ENCODE measurements around the gene PPP1R16B.

PPP1R16B gene

DNA sequence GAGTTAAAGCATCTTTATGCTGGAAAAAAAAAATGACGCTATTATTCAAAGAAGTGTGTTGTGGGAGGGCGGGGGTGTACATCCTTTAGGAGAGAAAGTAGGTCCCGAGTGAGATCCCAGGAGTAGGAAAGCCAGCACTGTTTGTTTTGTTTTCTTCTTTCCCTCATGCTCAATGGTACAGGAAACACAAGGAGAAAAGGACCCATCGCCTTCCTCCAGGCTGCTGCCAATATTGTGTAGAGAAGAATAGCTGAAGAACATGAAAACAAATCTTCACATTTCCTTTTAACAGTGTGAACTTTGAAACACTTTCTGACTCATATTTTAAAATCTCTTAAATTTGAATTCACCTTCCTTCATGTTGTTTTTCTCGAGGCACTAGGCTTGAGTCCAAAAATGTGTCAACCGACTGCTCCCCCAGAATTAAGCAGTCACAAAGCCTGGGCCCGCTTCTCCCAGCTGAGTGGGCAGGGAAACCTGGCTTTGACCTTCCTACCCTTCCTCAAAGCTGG, 22.3 kb downstream of the PPP1R16B start:
- no peak for DNase-seq (ENCODE audit: low read depth in 2 of 2)

DNA sequence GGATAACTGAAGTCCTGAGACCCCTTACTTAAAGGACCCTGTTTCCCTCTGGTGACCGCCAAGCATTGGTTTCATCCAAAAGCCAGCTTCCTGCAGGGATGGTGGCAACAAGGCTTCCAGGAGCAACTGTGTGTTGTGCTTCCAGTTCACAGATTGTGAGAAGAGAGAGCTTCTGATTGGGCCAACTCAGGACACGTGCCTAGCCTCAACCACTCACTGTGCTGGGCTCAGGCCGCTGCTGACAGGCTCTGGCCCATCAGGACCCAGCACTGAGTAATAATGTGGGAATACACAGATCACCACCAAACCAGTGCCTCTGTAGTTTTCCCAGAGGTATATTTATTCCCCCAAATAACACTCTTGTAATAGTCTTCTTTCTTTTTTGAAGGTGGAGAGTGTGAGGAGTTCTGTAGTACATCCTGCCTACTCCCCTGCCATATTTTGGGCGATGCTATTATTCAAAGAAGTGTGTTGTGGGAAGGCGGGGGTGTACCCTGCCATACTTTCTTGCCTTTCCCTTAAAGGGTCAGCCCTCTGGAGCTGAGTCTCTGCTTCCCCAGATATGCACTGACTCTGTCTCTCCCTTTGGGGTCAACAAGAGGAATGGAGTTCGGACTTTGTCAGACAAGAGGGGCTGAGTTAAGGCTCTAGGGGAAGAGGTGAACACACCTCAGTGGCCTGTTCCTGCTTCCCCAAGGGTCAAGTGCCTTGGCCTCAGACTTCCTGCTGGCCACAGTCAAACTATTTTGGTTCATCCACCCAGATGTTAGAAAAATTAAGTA, 23.2 kb downstream of the PPP1R16B start:
- DNase-seq (ENCODE audit: low read depth in 2 of 2) = no peak

- DNase-seq (ENCODE audit: low read depth in 2 of 2) = no peak
Measured at GRCh38 chr20:38829296-38829875, 23.9 kb downstream of the PPP1R16B start.

GRCh38 chr20:38830356-38830755, 24.9 kb downstream of the PPP1R16B start:
- DNase-seq (ENCODE audit: low read depth in 2 of 2) = no peak

DNA sequence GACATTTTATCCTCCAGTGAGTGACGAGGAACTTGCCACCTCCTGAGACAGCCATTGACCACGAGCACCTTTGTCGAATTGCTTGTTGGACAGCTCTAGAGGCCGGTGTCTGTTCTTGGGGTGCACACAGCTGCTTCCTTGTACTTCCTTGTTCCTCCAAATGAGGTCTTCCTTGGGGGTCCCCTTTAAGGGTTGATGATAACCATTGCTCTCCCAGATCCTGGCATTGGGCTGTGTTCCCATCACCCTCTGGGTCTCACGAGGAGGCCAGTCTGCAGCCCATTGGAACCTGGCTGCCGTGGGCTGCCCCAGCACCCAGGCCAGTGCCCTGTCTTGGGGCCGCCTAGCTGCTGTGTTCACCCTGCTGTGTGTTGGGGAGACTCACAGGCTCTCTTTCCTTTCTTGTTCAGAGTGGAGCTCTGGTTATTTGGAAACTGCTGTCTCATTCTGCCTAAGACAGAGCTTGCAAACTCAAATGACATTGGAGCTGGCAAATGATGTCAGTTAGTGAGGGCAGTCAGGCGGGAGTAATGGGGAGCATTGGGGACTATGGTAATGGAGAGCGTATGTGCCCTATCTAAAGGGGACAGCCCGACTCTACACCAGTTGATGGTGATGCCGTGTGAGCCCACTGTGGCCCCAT, 25.7 kb downstream of the PPP1R16B start:
- DNase-seq (ENCODE audit: low read depth in 2 of 2) = no peak

DNA sequence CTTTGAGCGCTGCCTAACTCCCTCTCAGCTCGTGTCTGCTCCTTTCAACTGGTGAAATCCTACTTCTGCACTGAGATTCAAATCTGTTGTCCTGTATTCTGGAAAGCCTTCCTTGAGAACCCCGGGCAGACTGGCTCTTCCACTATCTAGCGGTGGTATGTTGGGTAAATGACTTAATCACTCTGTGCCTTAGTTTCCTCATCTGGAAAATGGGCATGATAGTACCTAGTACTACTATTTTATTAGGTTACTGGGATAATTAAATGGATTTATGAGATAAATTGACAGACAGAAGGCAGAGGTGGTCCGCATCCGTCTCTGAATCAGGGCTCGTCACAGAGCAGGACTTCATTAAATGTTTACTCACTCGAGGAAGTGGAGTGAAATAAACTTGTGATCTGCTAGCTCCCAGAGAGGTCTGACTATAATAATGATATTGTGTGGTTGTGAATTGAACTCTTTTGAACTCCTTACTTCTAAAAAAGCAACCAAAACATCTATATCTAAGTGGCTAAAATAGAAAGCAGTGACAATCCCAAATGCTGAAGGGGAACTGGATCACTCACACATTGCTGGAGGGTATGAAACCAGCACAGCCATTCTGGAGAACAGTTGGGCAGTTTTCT, 26.6 kb downstream of the PPP1R16B start:
- no peak for DNase-seq (ENCODE audit: low read depth in 2 of 2)

- no peak for DNase-seq (ENCODE audit: low read depth in 2 of 2)
Measured at GRCh38 chr20:38833154-38833856, 27.8 kb downstream of the PPP1R16B start.

GRCh38 chr20:38833857-38834164, 28.3 kb downstream of the PPP1R16B start:
- DNase-seq (ENCODE audit: low read depth in 2 of 2) = no peak

GRCh38 chr20:38834868-38835267, 29.4 kb downstream of the PPP1R16B start:
- no peak for DNase-seq (ENCODE audit: low read depth in 2 of 2)

GRCh38 chr20:38835792-38836191, 30.3 kb downstream of the PPP1R16B start:
- DNase-seq (ENCODE audit: low read depth in 2 of 2) = no peak

- DNase-seq (ENCODE audit: low read depth in 2 of 2) = no peak
Measured at GRCh38 chr20:38836991-38837390, 31.5 kb downstream of the PPP1R16B start.

DNA sequence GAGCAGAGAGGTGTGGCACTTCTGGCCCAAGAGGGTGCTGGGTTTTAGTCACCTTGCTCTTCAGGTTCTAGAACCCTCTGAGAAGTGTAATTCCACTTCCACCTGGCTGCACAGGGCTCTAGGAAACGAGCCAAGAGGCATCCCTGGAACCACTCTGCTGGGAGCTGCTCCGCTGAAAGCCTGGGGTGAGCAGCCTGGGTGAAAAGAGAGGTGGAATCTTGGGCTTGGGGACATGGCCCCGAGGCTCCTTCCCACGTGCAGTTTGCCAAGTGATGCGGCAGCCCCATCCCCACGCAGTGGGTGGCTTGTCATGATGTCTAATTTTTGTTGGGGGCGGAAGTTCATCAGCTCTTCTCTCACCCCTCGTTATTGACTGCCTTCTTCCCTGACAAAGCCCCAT, 32.8 kb downstream of the PPP1R16B start:
- DNase-seq (ENCODE audit: low read depth in 2 of 2) = no peak

GRCh38 chr20:38839563-38839962, 34.1 kb downstream of the PPP1R16B start:
- DNase-seq (ENCODE audit: low read depth in 2 of 2) = no peak

DNA sequence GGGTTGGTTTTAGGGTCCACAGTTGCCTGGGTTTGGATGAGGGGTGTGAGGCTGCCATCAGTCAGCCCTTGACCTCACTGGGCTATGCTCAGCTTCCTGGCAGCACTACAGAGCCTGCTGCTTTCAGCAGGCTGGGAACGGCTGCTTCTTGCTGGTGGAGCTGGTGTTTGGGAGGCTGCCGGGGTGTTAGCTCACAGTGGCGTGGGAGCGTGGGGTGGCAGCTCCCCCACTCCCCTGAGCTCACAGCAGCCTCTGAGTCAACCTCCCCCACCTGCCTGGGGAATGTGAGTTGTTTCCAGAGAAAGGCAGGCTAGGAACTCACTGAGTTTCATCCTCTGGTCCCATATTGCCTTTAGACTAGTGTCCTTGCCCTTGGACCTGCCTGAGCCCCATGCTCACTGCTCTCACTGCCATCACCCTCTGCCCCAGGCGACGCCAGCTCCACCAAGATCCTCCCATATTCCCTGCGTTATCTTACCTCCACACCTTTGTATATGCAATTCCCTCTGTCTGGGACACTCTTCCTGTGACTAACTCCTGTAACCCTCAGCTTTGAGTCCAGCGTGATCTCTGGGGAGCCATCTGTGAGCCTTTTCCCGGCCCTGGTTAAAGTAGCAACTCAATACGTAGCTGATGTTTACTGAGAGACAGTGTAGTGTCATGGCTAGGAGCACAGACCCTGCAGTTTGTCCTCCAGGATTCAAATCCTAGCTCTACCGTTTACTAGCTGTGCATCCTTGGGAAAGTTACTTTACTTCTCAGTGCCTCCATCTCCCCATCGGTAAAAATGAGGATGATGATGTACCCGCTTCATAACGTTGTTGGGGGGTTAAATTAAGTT, 34.8 kb downstream of the PPP1R16B start:
- DNase-seq (ENCODE audit: low read depth in 2 of 2) = no peak

GRCh38 chr20:38840894-38841470, 35.5 kb downstream of the PPP1R16B start:
- DNase-seq (ENCODE audit: low read depth in 2 of 2) = no peak

DNA sequence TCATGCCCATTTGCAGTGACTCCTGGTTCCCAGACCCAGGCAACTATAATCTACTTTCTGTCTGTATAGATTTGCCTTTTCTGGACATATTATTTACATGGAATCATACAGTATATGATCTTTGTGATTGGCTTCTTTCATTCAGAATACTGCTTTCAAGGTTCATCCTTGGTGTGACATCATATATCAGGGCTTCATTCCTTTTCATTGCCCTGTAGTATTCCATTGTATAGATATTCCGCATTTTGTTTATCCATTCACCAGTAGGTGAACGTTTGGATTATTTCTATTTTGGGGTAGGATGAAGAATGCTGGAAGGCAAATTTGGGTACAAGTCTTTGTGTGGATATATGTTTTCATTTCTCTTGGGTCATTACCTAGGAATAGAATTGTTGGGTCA, 36.1 kb downstream of the PPP1R16B start:
- no peak for DNase-seq (ENCODE audit: low read depth in 2 of 2)

DNA sequence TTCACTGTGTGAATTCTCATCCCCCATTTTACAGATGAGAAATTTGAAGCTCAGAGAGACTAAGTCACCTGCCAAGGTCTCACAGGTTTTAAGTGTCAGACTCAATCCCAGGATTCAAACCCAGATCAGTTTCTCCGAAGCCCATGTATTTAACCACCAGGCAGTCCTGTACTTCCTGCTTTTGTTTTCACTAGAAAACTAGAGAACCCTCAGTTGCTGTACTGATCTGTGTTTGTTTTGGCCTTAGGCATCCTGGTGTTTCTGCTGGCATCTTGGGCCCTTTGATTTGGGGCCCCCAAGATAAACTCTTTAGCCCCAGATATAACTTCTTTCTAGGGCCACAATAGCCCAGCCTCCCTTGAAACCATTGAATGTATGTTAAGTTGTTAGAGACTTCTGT, 36.5 kb downstream of the PPP1R16B start:
- DNase-seq (ENCODE audit: low read depth in 2 of 2) = no peak

DNA sequence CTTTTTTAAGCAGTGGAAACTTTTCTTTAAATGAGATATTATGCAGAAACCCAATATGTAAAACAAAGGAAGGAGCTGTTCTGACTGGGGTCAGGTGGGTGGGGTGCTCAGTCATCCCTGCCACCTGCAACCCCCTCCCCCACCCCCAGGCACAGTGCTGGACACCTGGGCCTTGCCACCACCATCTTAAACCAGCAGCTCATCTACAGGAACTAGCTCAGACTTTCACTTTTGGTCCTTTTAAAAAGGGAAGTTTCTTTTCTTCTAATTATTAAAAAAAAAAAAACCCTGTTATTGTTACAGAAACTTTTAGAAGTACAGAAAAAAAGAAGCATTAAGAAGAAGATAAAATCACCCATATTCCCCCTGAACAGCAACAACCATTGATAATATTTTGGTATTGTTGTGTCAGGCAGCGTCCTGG, 37.1 kb downstream of the PPP1R16B start:
- DNase-seq (ENCODE audit: low read depth in 2 of 2) = no peak

DNA sequence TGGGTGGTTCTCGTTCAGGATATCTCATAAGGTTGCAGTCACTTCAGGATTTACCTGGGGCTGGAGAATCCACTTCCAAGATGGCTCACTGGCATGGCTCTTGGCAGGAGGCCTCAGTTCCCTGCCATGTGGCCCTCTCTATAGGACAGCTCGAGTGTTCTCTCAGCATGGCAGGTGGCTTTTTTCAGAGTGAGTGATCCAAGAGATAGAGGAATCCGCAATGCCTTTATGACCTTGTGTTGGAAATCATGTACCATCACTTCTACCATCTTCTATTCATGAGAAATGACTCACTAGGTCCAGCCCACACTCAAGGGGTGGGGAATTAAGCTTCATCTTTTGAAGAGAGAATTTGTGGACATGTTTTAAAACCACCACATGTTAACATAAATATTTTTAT, 37.8 kb downstream of the PPP1R16B start:
- DNase-seq (ENCODE audit: low read depth in 2 of 2) = no peak

DNA sequence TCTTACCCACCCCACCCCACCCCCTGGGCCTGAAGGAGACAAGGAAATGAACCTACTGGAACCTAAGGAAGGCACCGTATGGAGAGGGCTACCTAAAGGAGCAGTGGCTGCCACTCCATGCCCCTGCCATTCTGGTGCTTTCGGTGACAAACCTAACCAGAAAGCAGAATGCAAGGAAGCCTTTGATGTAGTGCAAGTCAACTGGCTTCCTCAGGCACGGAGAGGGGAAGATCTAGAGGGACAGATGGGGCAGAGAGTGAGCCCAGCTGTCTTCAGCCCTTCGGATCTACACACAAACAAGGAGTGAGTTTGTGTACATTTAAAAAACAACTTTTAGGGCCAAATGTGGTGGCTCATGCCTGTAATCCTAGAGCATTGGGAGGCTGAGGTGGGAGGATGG, 39.5 kb downstream of the PPP1R16B start:
- DNase-seq (ENCODE audit: low read depth in 2 of 2) = no peak

- DNase-seq (ENCODE audit: low read depth in 2 of 2) = no peak
Measured at GRCh38 chr20:38847840-38848239, 42.3 kb downstream of the PPP1R16B start.

All from fibroblast of skin of left quadriceps (primary cell).